Parathyroid adenoma (tissue), 2 donors: Measurements from ENCODE around the gene TMEM182.

ENCODE experiments used
- H2AFZ ChIP-seq: fragments of 300-600 bp; sonication (generic); one replicate; pipeline ENCODE4 v1.7.0; 2017; ENCODE audit warnings: antibody characterized with exemption, mild to moderate bottlenecking
- H3K27ac ChIP-seq: fragments of 300-600 bp; sonication (generic); one replicate; pipeline ENCODE4 v1.7.0; 2017
- H3K27me3 ChIP-seq: fragments of 300-600 bp; sonication (generic); one replicate; pipeline ENCODE4 v1.7.0; 2017; ENCODE audit warnings: low read length; ENCODE audit not compliant: control insufficient read depth, insufficient read depth
- H3K36me3 ChIP-seq: fragments of 300-600 bp; sonication (generic); one replicate; pipeline ENCODE4 v1.7.0; 2017; ENCODE audit warnings: low read length; ENCODE audit not compliant: control insufficient read depth, insufficient read depth
- H3K4me1 ChIP-seq: fragments of 300-600 bp; sonication (generic); one replicate; pipeline ENCODE4 v1.7.0; 2017; ENCODE audit warnings: control low read depth
- H3K4me2 ChIP-seq: fragments of 300-600 bp; sonication (generic); one replicate; pipeline ENCODE4 v1.7.0; 2017; ENCODE audit warnings: low read length
- H3K4me3 ChIP-seq: fragments of 300-600 bp; sonication (generic); one replicate; pipeline ENCODE4 v1.7.0; 2017; ENCODE audit warnings: low read depth, low read length
- H3K79me2 ChIP-seq: fragments of 300-600 bp; sonication (generic); one replicate; pipeline ENCODE4 v1.7.0; 2017; ENCODE audit warnings: control low read depth
- H3K9ac ChIP-seq: fragments of 300-600 bp; sonication (generic); one replicate; pipeline ENCODE4 v1.7.0; 2017; ENCODE audit warnings: mild to moderate bottlenecking
- H3K9me3 ChIP-seq: fragments of 300-600 bp; sonication (generic); one replicate; pipeline ENCODE4 v1.7.0; 2017; ENCODE audit warnings: low read length; ENCODE audit not compliant: control insufficient read depth
- CTCF ChIP-seq: fragments of 300-600 bp; sonication (generic); IDR thresholded peaks from one replicate; pipeline ENCODE4 v1.7.0; 2017; ENCODE audit warnings: antibody characterized with exemption, mild to moderate bottlenecking
- donor health status: primary hyperparathyroidism.

The TMEM182 gene

GRCh38 chr2:102841107-102841840 is 79.4 kb downstream of the TMEM182 start:
- Histone ChIP-seq H3K79me2 (no peaks in the 10 kb centered on the region), H3K36me3 (no peaks in the 10 kb centered on the region), H3K4me1 (no peaks in the 10 kb centered on the region), H3K4me2 (no peak overlapping the region), H3K9ac (no peak overlapping the region), H2AFZ (peak overlapping the region; percentile 45), H3K27ac (no peak overlapping the region), H3K9me3 (no peaks in the 10 kb centered on the region), H3K4me3 (no peak overlapping the region), H3K27me3 (no peaks in the 10 kb centered on the region)
- peak; percentile 43 for TF ChIP-seq CTCF

GRCh38 chr2:102843764-102844443 is 82.1 kb downstream of the TMEM182 start:
- Histone ChIP-seq H3K9me3 (no peaks in the 10 kb centered on the region), H3K36me3 (no peaks in the 10 kb centered on the region), H3K27ac (no peak overlapping the region), H3K4me3 (no peak overlapping the region), H3K4me1 (no peaks in the 10 kb centered on the region), H3K4me2 (no peak overlapping the region), H2AFZ (no peak overlapping the region), H3K79me2 (no peaks in the 10 kb centered on the region), H3K27me3 (no peaks in the 10 kb centered on the region), H3K9ac (no peak overlapping the region)
- no peak for TF ChIP-seq CTCF

- H3K27me3 ChIP-seq: no peaks in the 10 kb centered on the region
- H3K27ac ChIP-seq: no peak overlapping the region
- no peak overlapping the region for H3K9ac ChIP-seq
- H3K4me2 ChIP-seq: no peak overlapping the region
- no peaks in the 10 kb centered on the region for H3K79me2 ChIP-seq
- H3K4me1 ChIP-seq: no peaks in the 10 kb centered on the region
- H3K9me3 ChIP-seq: no peaks in the 10 kb centered on the region
- no peak overlapping the region for H3K4me3 ChIP-seq
- no peak for TF ChIP-seq CTCF
- no peak overlapping the region for H2AFZ ChIP-seq
- H3K36me3 ChIP-seq: no peaks in the 10 kb centered on the region
Measured at GRCh38 chr2:102844911-102845310, 83.1 kb downstream of the TMEM182 start.

- Histone ChIP-seq H3K36me3 (no peaks in the 10 kb centered on the region), H3K4me1 (no peaks in the 10 kb centered on the region), H3K4me2 (peak overlapping the region; percentile 72), H3K27me3 (no peaks in the 10 kb centered on the region), H3K9ac (no peak overlapping the region), H3K27ac (no peak overlapping the region), H3K9me3 (no peaks in the 10 kb centered on the region), H2AFZ (peak overlapping the region; percentile 64), H3K4me3 (peak overlapping the region; percentile 22), H3K79me2 (no peaks in the 10 kb centered on the region)
- no peak for TF ChIP-seq CTCF
Measured at GRCh38 chr2:102848366-102848839, 86.6 kb downstream of the TMEM182 start.
